ENCODE measurements around the gene DES.

- TF ChIP-seq CTCF (IDR thresholded peaks at IDR 0.05; ENCODE audit: low read depth, low read length), result no peak
- TF ChIP-seq POLR2A (IDR thresholded peaks at IDR 0.05; ENCODE audit: extremely low read depth, insufficient read length), result no peak
Observed at GRCh38 chr2:219453671-219454590, 35.8 kb downstream of the DES start.
